ENCODE measurements around the gene TMEM237.

Gene TMEM237

GRCh38 chr2:201642086-201642578, 1.2 kb downstream of the TMEM237 start:
- H4K20me1 ChIP-seq (ENCODE audit: insufficient read depth, low read length), result no peaks in the 10 kb centered on the region
- no peaks in the 10 kb centered on the region for H3K27me3 ChIP-seq (replicated peaks; ENCODE audit: insufficient read depth, low read length)
- no peak for TF ChIP-seq EZH2 (optimal IDR thresholded peaks at IDR 0.05; ENCODE audit: low read depth, low read length)
- no peak for TF ChIP-seq CTCF (IDR thresholded peaks at IDR 0.05; ENCODE audit: low read length)
- H3K79me2 ChIP-seq (ENCODE audit: low read length), result no peaks in the 10 kb centered on the region
- H3F3A ChIP-seq (ENCODE audit: insufficient read depth, low read length), result no peaks in the 10 kb centered on the region
- no peaks in the 10 kb centered on the region for H3K9me2 ChIP-seq (replicated peaks; ENCODE audit: insufficient read depth, low read length)
- H3K4me3 ChIP-seq (ENCODE audit: low read length), result peak overlapping the region; percentile 98
- H3K9me3 ChIP-seq (replicated peaks; ENCODE audit: insufficient read depth, low read length), result no peaks in the 10 kb centered on the region
- peak overlapping the region; percentile 26; the same call in 1 of the 2 replicates for H3K27ac ChIP-seq (ENCODE audit: low read length)
- no peaks in the 10 kb centered on the region for H3K36me3 ChIP-seq (replicated peaks; ENCODE audit: insufficient read depth, low read length)
- peak overlapping the region; percentile 62 for H3K4me2 ChIP-seq (ENCODE audit: low read depth, low read length)
- DNase-seq, result no peak
- H2AFZ ChIP-seq (ENCODE audit: low read length), result peak overlapping the region; percentile 97
- H3K4me1 ChIP-seq (ENCODE audit: low read length), result peaks cover 14% of the 10 kb centered on the region
- H3K9ac ChIP-seq (ENCODE audit: low read length), result peak overlapping the region; percentile 92

GRCh38 chr2:201639205-201639604, 4.1 kb downstream of the TMEM237 start:
- Histone ChIP-seq H4K20me1 (ENCODE audit: insufficient read depth, low read length) (no peaks in the 10 kb centered on the region), H3K9ac (ENCODE audit: low read length) (no peak overlapping the region), H3K36me3 (replicated peaks; ENCODE audit: insufficient read depth, low read length) (no peaks in the 10 kb centered on the region), H3K4me3 (ENCODE audit: low read length) (no peak overlapping the region), H3K27ac (ENCODE audit: low read length) (no peak overlapping the region), H3K9me2 (replicated peaks; ENCODE audit: insufficient read depth, low read length) (no peaks in the 10 kb centered on the region), H3K79me2 (ENCODE audit: low read length) (no peaks in the 10 kb centered on the region), H3K27me3 (replicated peaks; ENCODE audit: insufficient read depth, low read length) (no peaks in the 10 kb centered on the region), H3F3A (ENCODE audit: insufficient read depth, low read length) (no peaks in the 10 kb centered on the region), H3K4me1 (ENCODE audit: low read length) (peaks cover 9% of the 10 kb centered on the region), H3K4me2 (ENCODE audit: low read depth, low read length) (no peak overlapping the region), H2AFZ (ENCODE audit: low read length) (no peak overlapping the region), H3K9me3 (replicated peaks; ENCODE audit: insufficient read depth, low read length) (no peaks in the 10 kb centered on the region)
- TF ChIP-seq CTCF (IDR thresholded peaks at IDR 0.05; ENCODE audit: low read length) (no peak), EZH2 (optimal IDR thresholded peaks at IDR 0.05; ENCODE audit: low read depth, low read length) (no peak), EZH2phosphoT487 (IDR thresholded peaks at IDR 0.05; ENCODE audit: low read length) (no peak)
- DNase-seq, result no peak

GRCh38 chr2:201638326-201638725, 5.0 kb downstream of the TMEM237 start:
- no peak overlapping the region for H3K4me3 ChIP-seq (ENCODE audit: low read length)
- H3K4me2 ChIP-seq (ENCODE audit: low read depth, low read length), result no peak overlapping the region
- H3K9me3 ChIP-seq (replicated peaks; ENCODE audit: insufficient read depth, low read length), result no peaks in the 10 kb centered on the region
- no peaks in the 10 kb centered on the region for H3K27me3 ChIP-seq (replicated peaks; ENCODE audit: insufficient read depth, low read length)
- no peaks in the 10 kb centered on the region for H3F3A ChIP-seq (ENCODE audit: insufficient read depth, low read length)
- no peak overlapping the region for H2AFZ ChIP-seq (ENCODE audit: low read length)
- H3K9me2 ChIP-seq (replicated peaks; ENCODE audit: insufficient read depth, low read length), result no peaks in the 10 kb centered on the region
- no peaks in the 10 kb centered on the region for H4K20me1 ChIP-seq (ENCODE audit: insufficient read depth, low read length)
- H3K36me3 ChIP-seq (replicated peaks; ENCODE audit: insufficient read depth, low read length), result no peaks in the 10 kb centered on the region
- TF ChIP-seq EZH2 (optimal IDR thresholded peaks at IDR 0.05; ENCODE audit: low read depth, low read length) (no peak), CTCF (IDR thresholded peaks at IDR 0.05; ENCODE audit: low read length) (no peak), EZH2phosphoT487 (IDR thresholded peaks at IDR 0.05; ENCODE audit: low read length) (no peak)
- no peak overlapping the region for H3K27ac ChIP-seq (ENCODE audit: low read length)
- H3K79me2 ChIP-seq (ENCODE audit: low read length), result no peaks in the 10 kb centered on the region
- H3K9ac ChIP-seq (ENCODE audit: low read length), result no peak overlapping the region
- H3K4me1 ChIP-seq (ENCODE audit: low read length), result peaks cover 5% of the 10 kb centered on the region
- no peak for DNase-seq
